Peyer's patch (tissue), 4 donors: ENCODE data around the gene CKB. TPM values are rescaled to one million over a fixed set of nuclear protein-coding genes. Genes with fewer than 3 reads are reported as not detected.

Experiments
- DNase-seq, 3 donors: peaks; one replicate each; pipeline ENCODE4 v3.0.0-alpha.2; 2017 to 2019
- H3K27ac ChIP-seq, 4 donors: fragments of 200-600 bp; sonication (generic); one replicate each; pipeline ENCODE4 v1.5.1; 2016 to 2019
- H3K27me3 ChIP-seq, 2 donors: fragments of 200-600 bp; sonication (generic); one replicate each; pipeline ENCODE4 v1.5.1; 2019
- H3K36me3 ChIP-seq, 3 donors: fragments of 200-600 bp; sonication (generic); one replicate each; pipeline ENCODE4 v1.5.1; 2016 to 2019
- H3K4me1 ChIP-seq, 4 donors: fragments of 200-600 bp; sonication (generic); one replicate each; pipeline ENCODE4 v1.5.1; 2016 to 2019
- H3K4me3 ChIP-seq, 4 donors: fragments of 200-600 bp; sonication (generic); 1 replicate in 3 of 4; 2 replicates in 1 of 4; pipeline ENCODE4 v1.5.1; 2016 to 2019; ENCODE audit warnings: mild to moderate bottlenecking in 1 of 4
- H3K9me3 ChIP-seq, 4 donors: fragments of 200-600 bp; sonication (generic); one replicate each; pipeline ENCODE4 v1.5.1; 2016 to 2019; ENCODE audit warnings: mild to moderate bottlenecking in 1 of 4
- CTCF ChIP-seq, 6 experiments: fragments of 450-650 bp in 4 of 6; fragments of 200-600 bp in 2 of 6; sonication (generic) in 1 of 6; IDR thresholded peaks; one replicate each; pipeline ENCODE4 v1.5.1; 2017 to 2019; ENCODE audit warnings: antibody characterized with exemption in 6 of 6, mild to moderate bottlenecking in 3 of 6, moderate library complexity in 1 of 6
- POLR2A ChIP-seq, 2 donors: fragments of 450-650 bp; IDR thresholded peaks; one replicate each; pipeline ENCODE4 v1.5.1; 2017; ENCODE audit warnings: antibody characterized with exemption in 2 of 2, mild to moderate bottlenecking in 2 of 2, moderate library complexity in 2 of 2
- total RNA-seq, 4 donors: library from RNA; depleted of rRNA; stranded (reverse); fragments of >200 nt; gene quantifications; one replicate each; pipeline ENCODE4 v1.1.0, GENCODE V29; 2016

Gene CKB
- total RNA-seq, 4 donors from 2014 or later, result 40.1 to 101 (median 68.4) TPM

- Histone ChIP-seq H3K36me3 (no peaks in the 10 kb centered on the region), H3K27ac (peak overlapping the region in 1 of 4 donors; percentile 81), H3K27me3 (no peaks in the 10 kb centered on the region), H3K4me3 (no peak overlapping the region), H3K4me1 (peaks cover 0 to 22% (median 3%) of the 10 kb centered on the region in 4 donors), H3K9me3 (no peaks in the 10 kb centered on the region)
- TF ChIP-seq CTCF (IDR thresholded peaks at IDR 0.05) (no peak), POLR2A (IDR thresholded peaks at IDR 0.05) (no peak)
- no peak for DNase-seq
These were observed 26.1 kb upstream of the CKB start for GRCh38 chr14:103548463-103549351.

- TF ChIP-seq CTCF (IDR thresholded peaks at IDR 0.05), result no peak
- TF ChIP-seq POLR2A (IDR thresholded peaks at IDR 0.05), result no peak
- H3K4me3 ChIP-seq, result no peak overlapping the region
- no peak for DNase-seq
- H3K4me1 ChIP-seq, result peaks cover 0 to 28% (median 3%) of the 10 kb centered on the region in 4 donors
- no peaks in the 10 kb centered on the region for H3K27me3 ChIP-seq
- H3K9me3 ChIP-seq, result no peaks in the 10 kb centered on the region
- no peak overlapping the region for H3K27ac ChIP-seq
- H3K36me3 ChIP-seq, result no peaks in the 10 kb centered on the region
These were observed 25.4 kb upstream of the CKB start for GRCh38 chr14:103547941-103548462.

GRCh38 chr14:103547455-103547940 is 24.9 kb upstream of the CKB start:
- H3K27ac ChIP-seq, result no peak overlapping the region
- H3K36me3 ChIP-seq, result no peaks in the 10 kb centered on the region
- TF ChIP-seq POLR2A (IDR thresholded peaks at IDR 0.05), result no peak
- no peak for TF ChIP-seq CTCF (IDR thresholded peaks at IDR 0.05)
- H3K27me3 ChIP-seq, result no peaks in the 10 kb centered on the region
- H3K9me3 ChIP-seq, result no peaks in the 10 kb centered on the region
- no peak for DNase-seq
- H3K4me3 ChIP-seq, result no peak overlapping the region
- peaks cover 0 to 33% (median 3%) of the 10 kb centered on the region in 4 donors for H3K4me1 ChIP-seq

- peaks cover 0 to 39% (median 3%) of the 10 kb centered on the region in 4 donors for H3K4me1 ChIP-seq
- no peaks in the 10 kb centered on the region for H3K9me3 ChIP-seq
- no peaks in the 10 kb centered on the region for H3K36me3 ChIP-seq
- no peaks in the 10 kb centered on the region for H3K27me3 ChIP-seq
- H3K4me3 ChIP-seq, result no peak overlapping the region
- no peak overlapping the region for H3K27ac ChIP-seq
- TF ChIP-seq POLR2A (IDR thresholded peaks at IDR 0.05) (no peak), CTCF (IDR thresholded peaks at IDR 0.05) (peak; percentile 76 to 95 (median 88))
- DNase-seq, result peak; percentile 72 to 87 (median 83)
These were observed 24.2 kb upstream of the CKB start for GRCh38 chr14:103546652-103547454.

- Histone ChIP-seq H3K9me3 (no peaks in the 10 kb centered on the region), H3K4me1 (peaks cover 0 to 46% (median 3%) of the 10 kb centered on the region in 4 donors), H3K27me3 (no peaks in the 10 kb centered on the region), H3K36me3 (no peaks in the 10 kb centered on the region), H3K4me3 (no peak overlapping the region), H3K27ac (no peak overlapping the region)
- no peak for TF ChIP-seq POLR2A (IDR thresholded peaks at IDR 0.05)
- DNase-seq, result no peak
These were observed 23.5 kb upstream of the CKB start for GRCh38 chr14:103545915-103546651.
